ENCODE results near the gene PTPN9. TPM values are rescaled to one million over a fixed set of nuclear protein-coding genes. Genes with fewer than 3 reads are reported as not detected.

The PTPN9 gene
- total and polyA plus RNA-seq, 4 donors: 7.1 to 32.4 (median 19.9) TPM

DNA sequence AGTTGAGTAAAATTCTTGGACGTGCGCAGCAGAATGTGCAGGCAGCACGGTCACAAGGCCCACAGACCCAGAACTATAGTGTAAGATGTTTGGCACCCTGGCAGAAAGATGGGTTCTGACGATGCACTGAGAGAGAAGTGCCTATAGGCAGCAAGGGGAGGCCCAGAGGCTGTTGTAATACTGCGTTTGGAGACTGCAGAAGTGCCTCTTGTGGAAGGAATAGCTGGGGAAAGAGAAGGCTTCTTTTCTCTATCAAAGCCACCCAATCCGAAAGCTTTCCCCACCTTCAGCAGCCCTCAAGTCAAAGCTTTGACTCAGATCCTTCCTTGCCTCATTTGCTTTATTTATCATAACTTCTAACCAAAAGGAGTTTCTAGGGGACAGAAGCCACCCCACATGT is 122.4 kb downstream of the PTPN9 start:
- Histone ChIP-seq H3K27ac (ENCODE audit: low read depth in 1 of 2, low read length in 1 of 2) (peak overlapping the region in 1 of 2 donors; percentile 51), H3K9me3 (ENCODE audit: control insufficient read depth in 4 of 4, insufficient read depth in 3 of 4, low read length in 3 of 4) (no peaks in the 10 kb centered on the region), H3K9ac (ENCODE audit: insufficient read depth in 1 of 2, low read length in 2 of 2) (no peak overlapping the region), H3K36me3 (ENCODE audit: control insufficient read depth in 4 of 4, insufficient read depth in 4 of 4, low read length in 4 of 4) (no peaks in the 10 kb centered on the region), H3K4me1 (ENCODE audit: control insufficient read depth in 5 of 5, insufficient read depth in 5 of 5, low read length in 5 of 5) (peaks cover 0 to 17% (median 3%) of the 10 kb centered on the region in 5 donors), H3K27me3 (ENCODE audit: control insufficient read depth in 3 of 3, insufficient read depth in 3 of 3, low read length in 2 of 3) (no peaks in the 10 kb centered on the region), H3K4me3 (no peak overlapping the region)
- no peak for ATAC-seq (ENCODE audit: insufficient read depth, low FRiP score)
- TF ChIP-seq CTCF (IDR thresholded peaks at IDR 0.05; ENCODE audit: control extremely low read depth, extremely low read depth): no peak
- WGBS, 2 donors: 46 to 62% methylated on average over 6 of the region's 6 CpGs
- DNase-seq: peak in 2 of 3 donors; percentile 16 to 19

DNA sequence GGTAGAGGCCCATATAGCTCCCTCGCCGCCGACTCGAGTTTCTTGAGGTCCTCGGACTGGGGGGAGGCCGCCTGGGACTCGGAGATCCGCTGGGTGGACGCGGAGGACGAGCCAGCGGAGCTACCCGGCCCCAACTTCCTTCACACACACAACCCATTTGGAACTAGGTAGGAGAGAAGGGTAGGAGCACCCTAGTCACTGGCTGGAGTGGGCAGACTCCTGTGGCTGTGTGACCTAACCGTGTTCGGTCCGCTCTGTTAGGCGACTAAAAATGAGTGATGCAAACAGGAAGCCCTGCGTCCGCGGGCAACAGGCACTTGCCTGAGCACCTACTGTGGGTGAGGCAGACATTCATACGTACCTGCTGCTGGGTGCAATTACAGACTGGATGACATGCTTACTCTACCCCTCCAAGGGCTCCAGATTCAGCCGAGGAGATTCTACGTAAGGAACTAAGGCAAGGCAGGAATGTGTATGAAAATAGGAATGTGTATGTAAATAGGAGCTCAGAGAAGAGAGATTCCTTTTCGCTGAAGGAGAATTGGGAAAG is 123.1 kb downstream of the PTPN9 start:
- 2 to 3% methylated on average over 24 of the region's 24 CpGs for WGBS, 2 donors
- DNase-seq (peak; percentile 37 to 59 (median 41)), ATAC-seq (ENCODE audit: insufficient read depth, low FRiP score) (no peak)
- no peak for TF ChIP-seq CTCF (IDR thresholded peaks at IDR 0.05; ENCODE audit: control extremely low read depth, extremely low read depth)
- Histone ChIP-seq H3K36me3 (ENCODE audit: control insufficient read depth in 4 of 4, insufficient read depth in 4 of 4, low read length in 4 of 4) (no peaks in the 10 kb centered on the region), H3K9me3 (ENCODE audit: control insufficient read depth in 4 of 4, insufficient read depth in 3 of 4, low read length in 3 of 4) (no peaks in the 10 kb centered on the region), H3K4me3 (peak overlapping the region; percentile 79), H3K4me1 (ENCODE audit: control insufficient read depth in 5 of 5, insufficient read depth in 5 of 5, low read length in 5 of 5) (peaks cover 0 to 17% (median 3%) of the 10 kb centered on the region in 5 donors), H3K27me3 (ENCODE audit: control insufficient read depth in 3 of 3, insufficient read depth in 3 of 3, low read length in 2 of 3) (no peaks in the 10 kb centered on the region), H3K9ac (ENCODE audit: insufficient read depth in 1 of 2, low read length in 2 of 2) (peak overlapping the region; percentile 70 to 92), H3K27ac (ENCODE audit: low read depth in 1 of 2, low read length in 1 of 2) (peak overlapping the region; percentile 73 to 94)

DNA sequence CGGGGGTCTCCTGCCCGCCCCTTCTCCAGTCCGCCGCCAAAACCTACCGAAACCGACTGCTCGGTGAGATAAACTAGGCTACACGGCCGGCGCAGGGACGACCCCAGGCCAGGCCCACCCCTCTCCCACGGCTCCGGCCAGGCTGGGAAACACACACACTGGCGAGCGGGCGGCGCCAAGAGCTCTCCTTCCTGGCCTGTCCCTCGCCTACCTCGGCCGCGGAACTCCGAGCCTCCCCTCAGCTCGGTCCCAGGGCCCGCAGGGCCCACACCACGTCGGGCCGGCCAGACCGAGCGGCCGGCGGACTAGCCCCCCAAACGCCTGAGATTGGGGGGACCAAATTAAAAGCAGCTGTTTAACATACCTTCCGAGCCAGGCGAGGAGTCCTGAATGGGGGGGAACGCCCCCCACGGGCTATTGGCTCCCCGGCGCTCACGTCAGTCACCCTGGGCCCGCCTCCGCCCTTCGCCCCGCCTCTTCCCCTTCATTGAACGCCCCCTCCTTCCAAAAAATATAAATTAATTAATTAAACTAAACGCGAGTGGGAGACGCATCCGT is 123.6 kb downstream of the PTPN9 start:
- H3K27ac ChIP-seq (ENCODE audit: low read depth in 1 of 2, low read length in 1 of 2): peak overlapping the region; percentile 73 to 94
- peak overlapping the region; percentile 79 for H3K4me3 ChIP-seq
- no peaks in the 10 kb centered on the region for H3K36me3 ChIP-seq (ENCODE audit: control insufficient read depth in 4 of 4, insufficient read depth in 4 of 4, low read length in 4 of 4)
- H3K9me3 ChIP-seq (ENCODE audit: control insufficient read depth in 4 of 4, insufficient read depth in 3 of 4, low read length in 3 of 4): no peaks in the 10 kb centered on the region
- WGBS, 2 donors: 0% methylated on average over 48 of the region's 48 CpGs
- ATAC-seq (ENCODE audit: insufficient read depth, low FRiP score) (peak; percentile 9), DNase-seq (peak; percentile 90 to 92 (median 91))
- H3K9ac ChIP-seq (ENCODE audit: insufficient read depth in 1 of 2, low read length in 2 of 2): peak overlapping the region; percentile 57 to 92
- peaks cover 0 to 17% (median 3%) of the 10 kb centered on the region in 5 donors for H3K4me1 ChIP-seq (ENCODE audit: control insufficient read depth in 5 of 5, insufficient read depth in 5 of 5, low read length in 5 of 5)
- H3K27me3 ChIP-seq (ENCODE audit: control insufficient read depth in 3 of 3, insufficient read depth in 3 of 3, low read length in 2 of 3): no peaks in the 10 kb centered on the region
- no peak for TF ChIP-seq CTCF (IDR thresholded peaks at IDR 0.05; ENCODE audit: control extremely low read depth, extremely low read depth)

Measured in lung (tissue), 12 donors.